Uterus (tissue), 4 donors: ENCODE measurements around the gene SLC25A21. TPM values are rescaled to one million over a fixed set of nuclear protein-coding genes. Genes with fewer than 3 reads are reported as not detected.
"Not testable (repeated sequence)": the region's sequence is repeated elsewhere in the genome, so short reads cannot be mapped to it uniquely, and the experiment has no call there.

Source experiments
- DNase-seq, 2 donors: peaks; one replicate each; pipeline ENCODE4 v3.0.0-alpha.2; 2019 to 2020
- H3K27ac ChIP-seq, 2 donors: fragments of 200-600 bp; sonication (generic); 1 replicate in 1 of 2; 2 replicates in 1 of 2; pipeline ENCODE4 v1.5.1; 2016 to 2018
- H3K27me3 ChIP-seq, 2 donors: fragments of 200-600 bp; sonication (generic); one replicate each; pipeline ENCODE4 v1.5.1; 2018 to 2019; ENCODE audit warnings: control low read depth in 1 of 2
- H3K36me3 ChIP-seq, 2 donors: fragments of 200-600 bp; sonication (generic); one replicate each; pipeline ENCODE4 v1.5.1; 2019; ENCODE audit warnings: control low read depth in 1 of 2
- H3K4me1 ChIP-seq, 2 donors: fragments of 200-600 bp; sonication (generic); one replicate each; pipeline ENCODE4 v1.5.1; 2018 to 2019; ENCODE audit warnings: control low read depth in 1 of 2
- H3K4me3 ChIP-seq, 2 donors: fragments of 200-600 bp; sonication (generic); 1 replicate in 1 of 2; 2 replicates in 1 of 2; pipeline ENCODE4 v1.5.1; 2018 to 2019; ENCODE audit warnings: mild to moderate bottlenecking in 1 of 2
- H3K9me3 ChIP-seq, 2 donors: fragments of 200-600 bp; sonication (generic); one replicate each; pipeline ENCODE4 v1.5.1; 2019; ENCODE audit warnings: control low read depth in 1 of 2
- POLR2A ChIP-seq, 2 donors: fragments of 450-650 bp; IDR thresholded peaks; one replicate each; pipeline ENCODE4 v1.6.1; 2016; ENCODE audit warnings: antibody characterized with exemption in 2 of 2, mild to moderate bottlenecking in 1 of 2, moderate library complexity in 1 of 2
- intact Hi-C: fragments of 100-400 bp; cut with DNase I; formaldehyde crosslinking; loops from one replicate; pipeline ENCODE4 v1.15.1; 2023; ENCODE audit warnings: low total_unique reads
- total RNA-seq, 4 donors: library from RNA; depleted of rRNA in 3 of 4; stranded (reverse); fragments of >200 nt in 3 of 4; gene quantifications; one replicate each; pipeline versions ENCODE4 v1.1.0 to v1.2.4, GENCODE V29; 2014 to 2023
- TF ChIP-seq, protein P1 (sequence below), 4 experiments: fragments of 200-600 bp in 2 of 4; fragments of 450-650 bp in 2 of 4; sonication (generic) in 2 of 4; IDR thresholded peaks; one replicate each; pipeline ENCODE4 v1.5.1; 2016 to 2019; ENCODE audit warnings: antibody characterized with exemption in 4 of 4, mild to moderate bottlenecking in 2 of 4, moderate library complexity in 1 of 4
- donor health status: DM: yes; HTN: yes; CAD: no.

The SLC25A21 gene
- total RNA-seq, 4 donors from 2014 or later, result under 0.01 to 3.0 (median 2.0) TPM; not detected in 1

DNA sequence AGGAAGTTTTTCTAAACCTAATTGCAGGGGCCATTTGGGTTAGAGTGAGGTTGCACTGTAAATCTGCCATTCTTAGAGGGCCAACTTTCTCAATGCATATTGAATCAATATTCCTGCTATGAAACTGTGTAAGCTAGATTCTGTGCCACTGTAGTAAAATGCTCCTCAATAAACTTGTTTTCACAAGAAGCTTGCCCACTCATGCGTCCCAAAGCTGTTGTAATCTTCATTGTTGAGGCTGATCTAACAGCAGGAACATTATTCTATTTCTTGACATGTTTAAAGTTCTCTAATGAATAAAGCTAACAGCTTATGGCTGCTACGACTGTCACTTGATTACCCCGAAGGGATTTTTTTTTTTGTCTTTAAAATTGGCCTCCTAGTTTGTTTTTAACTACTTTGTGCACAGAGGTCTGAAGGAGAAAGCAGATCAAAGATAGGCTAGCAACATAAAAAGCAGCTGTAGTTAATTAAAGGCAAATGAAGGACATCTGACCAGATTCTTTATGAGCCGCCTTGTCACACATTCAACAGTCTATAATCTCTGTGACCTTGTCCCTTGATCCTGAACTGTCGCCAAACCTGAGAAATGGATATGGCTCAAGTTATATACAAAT, 267.0 kb downstream of the SLC25A21 start:
- TF ChIP-seq, protein P1, sequence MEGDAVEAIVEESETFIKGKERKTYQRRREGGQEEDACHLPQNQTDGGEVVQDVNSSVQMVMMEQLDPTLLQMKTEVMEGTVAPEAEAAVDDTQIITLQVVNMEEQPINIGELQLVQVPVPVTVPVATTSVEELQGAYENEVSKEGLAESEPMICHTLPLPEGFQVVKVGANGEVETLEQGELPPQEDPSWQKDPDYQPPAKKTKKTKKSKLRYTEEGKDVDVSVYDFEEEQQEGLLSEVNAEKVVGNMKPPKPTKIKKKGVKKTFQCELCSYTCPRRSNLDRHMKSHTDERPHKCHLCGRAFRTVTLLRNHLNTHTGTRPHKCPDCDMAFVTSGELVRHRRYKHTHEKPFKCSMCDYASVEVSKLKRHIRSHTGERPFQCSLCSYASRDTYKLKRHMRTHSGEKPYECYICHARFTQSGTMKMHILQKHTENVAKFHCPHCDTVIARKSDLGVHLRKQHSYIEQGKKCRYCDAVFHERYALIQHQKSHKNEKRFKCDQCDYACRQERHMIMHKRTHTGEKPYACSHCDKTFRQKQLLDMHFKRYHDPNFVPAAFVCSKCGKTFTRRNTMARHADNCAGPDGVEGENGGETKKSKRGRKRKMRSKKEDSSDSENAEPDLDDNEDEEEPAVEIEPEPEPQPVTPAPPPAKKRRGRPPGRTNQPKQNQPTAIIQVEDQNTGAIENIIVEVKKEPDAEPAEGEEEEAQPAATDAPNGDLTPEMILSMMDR (IDR thresholded peaks at IDR 0.05), result no peak
- TF ChIP-seq POLR2A (IDR thresholded peaks at IDR 0.05), result no peak
- no peak for DNase-seq
- no peaks in the 10 kb centered on the region for H3K4me1 ChIP-seq
- no peak overlapping the region for H3K4me3 ChIP-seq
- H3K36me3 ChIP-seq, result no peaks in the 10 kb centered on the region
- H3K9me3 ChIP-seq, result no peaks in the 10 kb centered on the region
- intact Hi-C loops, result no loop called here
- no peaks in the 10 kb centered on the region for H3K27me3 ChIP-seq
- no peak overlapping the region for H3K27ac ChIP-seq

DNA sequence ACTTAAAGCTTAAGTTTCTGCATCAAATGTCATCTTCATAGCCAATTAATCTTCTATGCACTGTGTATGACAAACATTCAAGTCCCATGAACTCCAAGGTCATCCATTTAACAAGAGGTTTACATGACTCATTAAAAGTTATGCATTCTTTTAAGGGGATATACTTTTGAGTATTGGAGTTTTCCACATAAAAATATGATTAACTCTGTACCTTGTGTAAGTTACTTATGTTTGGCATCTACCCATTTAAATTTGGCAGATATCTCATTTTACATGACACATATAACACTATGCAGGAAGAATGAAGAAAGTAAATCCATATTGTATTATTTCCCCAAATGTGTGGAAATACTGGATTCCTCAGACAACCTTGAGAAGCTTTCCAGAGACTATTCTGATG, 270.5 kb downstream of the SLC25A21 start:
- no peak overlapping the region for H3K27ac ChIP-seq
- intact Hi-C loops, result no loop called here

GRCh38 chr14:36900846-36901245, 271.6 kb downstream of the SLC25A21 start:
- no peak for DNase-seq
- Histone ChIP-seq H3K36me3 (no peaks in the 10 kb centered on the region), H3K4me3 (no peak overlapping the region), H3K27me3 (no peaks in the 10 kb centered on the region), H3K4me1 (no peaks in the 10 kb centered on the region), H3K27ac (no peak overlapping the region), H3K9me3 (no peaks in the 10 kb centered on the region)
- intact Hi-C loops, result no loop called here
- TF ChIP-seq, protein P1 (IDR thresholded peaks at IDR 0.05), result no peak
- TF ChIP-seq POLR2A (IDR thresholded peaks at IDR 0.05), result no peak

More for the DNA sequence above, 270.5 kb downstream of the SLC25A21 start:
- Histone ChIP-seq H3K27me3 (no peaks in the 10 kb centered on the region), H3K4me1 (no peaks in the 10 kb centered on the region), H3K9me3 (no peaks in the 10 kb centered on the region), H3K4me3 (no peak overlapping the region), H3K36me3 (no peaks in the 10 kb centered on the region)
- no peak for DNase-seq
- TF ChIP-seq POLR2A (IDR thresholded peaks at IDR 0.05), result no peak
- TF ChIP-seq, protein P1 (IDR thresholded peaks at IDR 0.05), result no peak

- H3K4me3 ChIP-seq, DNase-seq, H3K9me3 ChIP-seq, intact Hi-C loops, H3K36me3 ChIP-seq, H3K27me3 ChIP-seq, H3K4me1 ChIP-seq, H3K27ac ChIP-seq: not testable (repeated sequence)
Measured at GRCh38 chr14:36896300-36896699, 276.1 kb downstream of the SLC25A21 start.

DNA sequence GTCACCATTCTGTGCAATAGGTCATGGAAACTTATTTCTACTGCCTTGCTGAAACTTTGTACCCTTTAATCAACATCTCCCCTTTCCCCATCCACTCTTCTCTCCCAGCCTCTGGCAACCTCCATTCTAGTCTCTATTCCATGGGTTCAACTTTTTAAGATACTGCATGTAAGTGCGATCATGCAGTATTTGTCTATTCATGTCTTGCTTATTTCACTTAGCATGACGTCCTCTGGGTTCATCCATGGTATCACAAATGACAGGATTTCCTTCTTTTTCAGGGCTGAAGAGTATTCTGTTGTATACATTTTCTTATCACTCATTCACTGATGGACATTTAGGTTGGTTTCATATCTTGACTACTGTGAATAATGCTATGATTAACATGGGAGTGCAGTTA, 288.4 kb downstream of the SLC25A21 start:
- peaks cover 0 to 6% of the 10 kb centered on the region in 2 donors for H3K9me3 ChIP-seq
- DNase-seq, result no peak
- TF ChIP-seq POLR2A (IDR thresholded peaks at IDR 0.05), result no peak
- no peak overlapping the region for H3K27ac ChIP-seq
- H3K4me1 ChIP-seq, result no peaks in the 10 kb centered on the region
- intact Hi-C loops, result no loop called here
- H3K36me3 ChIP-seq, result no peaks in the 10 kb centered on the region
- H3K4me3 ChIP-seq, result no peak overlapping the region
- H3K27me3 ChIP-seq, result no peaks in the 10 kb centered on the region

DNA sequence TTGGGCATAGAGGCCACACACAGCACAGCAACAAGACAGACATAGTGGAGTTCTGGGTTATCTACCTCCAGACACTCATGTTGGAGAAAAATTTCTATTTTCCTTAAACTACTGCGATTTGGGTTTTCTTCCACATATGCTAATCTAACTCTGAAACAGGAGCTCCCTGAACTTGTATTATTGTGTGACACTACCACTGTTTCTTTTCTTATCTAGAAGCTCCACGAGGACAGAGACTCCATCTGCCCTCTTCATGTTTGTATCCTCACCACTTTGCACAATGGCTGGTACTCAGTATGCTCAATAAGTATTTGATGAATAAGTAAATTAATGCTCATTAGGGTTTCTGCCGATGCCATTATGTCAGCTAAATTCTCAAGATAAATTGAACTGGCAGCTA, 292.1 kb downstream of the SLC25A21 start:
- no peak overlapping the region for H3K27ac ChIP-seq
- intact Hi-C loops, result no loop called here
- no peaks in the 10 kb centered on the region for H3K27me3 ChIP-seq
- H3K4me3 ChIP-seq, result no peak overlapping the region
- TF ChIP-seq, protein P1 (IDR thresholded peaks at IDR 0.05), result no peak
- TF ChIP-seq POLR2A (IDR thresholded peaks at IDR 0.05), result no peak
- H3K36me3 ChIP-seq, result no peaks in the 10 kb centered on the region
- H3K4me1 ChIP-seq, result no peaks in the 10 kb centered on the region
- H3K9me3 ChIP-seq, result peaks cover 0 to 5% of the 10 kb centered on the region in 2 donors
- DNase-seq, result no peak
